ENCODE data around the gene LRRC18. TPM values are rescaled to one million over a fixed set of nuclear protein-coding genes. Genes with fewer than 3 reads are reported as not detected.

The LRRC18 gene
- total and polyA plus RNA-seq, 10 of the 15 experiments (the other 5 are each of a cell fraction or from before 2014, with no cell fraction given) = 0.16 to 0.47 (median 0.24) TPM; not detected in 6

- POLR2A ChIA-PET = no interaction called here
- Histone ChIP-seq H3K4me2 (ENCODE audit: control insufficient read depth, insufficient read depth) (no peak overlapping the region), H3K36me3 (ENCODE audit: control insufficient read depth in 2 of 2, insufficient read depth in 2 of 2, low read length in 1 of 2) (peaks cover 24 to 29% of the 10 kb centered on the region in 2 experiments), H3K79me2 (ENCODE audit: control insufficient read depth, insufficient read depth, low read length) (no peaks in the 10 kb centered on the region), H3K4me3 (no peak overlapping the region), H3K9me3 (replicated peaks; ENCODE audit: control insufficient read depth, insufficient read depth, low read length) (no peaks in the 10 kb centered on the region), H2AFZ (ENCODE audit: control insufficient read depth, low read depth, low read length) (no peak overlapping the region), H3K9ac (ENCODE audit: control insufficient read depth, insufficient read depth, low read length) (no peak overlapping the region), H3K27ac (ENCODE audit: control insufficient read depth, insufficient read depth) (no peak overlapping the region), H3K27me3 (replicated peaks in 1 of 2; ENCODE audit: control insufficient read depth in 2 of 2, insufficient read depth in 2 of 2, low read length in 1 of 2) (no peaks in the 10 kb centered on the region), H4K20me1 (ENCODE audit: control insufficient read depth, insufficient read depth) (no peaks in the 10 kb centered on the region), H3K4me1 (ENCODE audit: control insufficient read depth, insufficient read depth, low read length) (no peaks in the 10 kb centered on the region)
- no peak for DNase-seq (ENCODE audit: low read depth, low spot score)
- in situ Hi-C loops (cut with MboI) (no loop called here), intact Hi-C loops (cut with micrococcal nuclease; ENCODE audit: unreplicated experiment) (no loop called here)
- WGBS (ENCODE audit: insufficient coverage, insufficient replicate concordance, low lambda C conversion rate, missing lambda C conversion rate) = 95% methylated on average over 2 of the region's 2 CpGs
- TF ChIP-seq ZNF384 (IDR thresholded peaks at IDR 0.05; ENCODE audit: borderline replicate concordance, low read depth, low read length) = no peak
- TF ChIP-seq POLR2A (IDR thresholded peaks at IDR 0.05; ENCODE audit: low read depth, low read length) = no peak
- no peak for TF ChIP-seq NRF1 (conservative IDR thresholded peaks at IDR 0.05; ENCODE audit: low read depth, low read length)
- no peak for TF ChIP-seq RB1 (IDR thresholded peaks at IDR 0.05; ENCODE audit: borderline replicate concordance)
- TF ChIP-seq CEBPB (IDR thresholded peaks at IDR 0.05; ENCODE audit: borderline replicate concordance in 1 of 2, low read depth in 2 of 2, low read length in 2 of 2) = no peak
- TF ChIP-seq HDGF (IDR thresholded peaks at IDR 0.05) = no peak
- no peak for TF ChIP-seq EED (IDR thresholded peaks at IDR 0.05; ENCODE audit: low read depth)
- TF ChIP-seq NFXL1 (IDR thresholded peaks at IDR 0.05; ENCODE audit: borderline replicate concordance) = no peak
- no peak for TF ChIP-seq ZNF217 (IDR thresholded peaks at IDR 0.05)
- no peak for TF ChIP-seq NR2C2 (IDR thresholded peaks at IDR 0.05; ENCODE audit: borderline replicate concordance, control insufficient read depth, insufficient read length, low read depth)
- no peak for TF ChIP-seq PBX3 (IDR thresholded peaks at IDR 0.05; ENCODE audit: insufficient replicate concordance, low read depth, low read length)
- no peak for TF ChIP-seq ZNF687 (IDR thresholded peaks at IDR 0.05)
- CTCF ChIA-PET = interaction anchor here (0.6 to 1.2 kb wide), 3 partner anchors 103 to 459 kb away, joined by 3 to 6 read pairs (median 3); no protein-coding TSS in a partner anchor
- RAD21 ChIA-PET (ENCODE audit: unreplicated experiment) = interaction anchor here (1.4 to 2.1 kb wide), 2 partner anchors 290 to 292 kb away, joined by 7 to 8 read pairs; no protein-coding TSS in a partner anchor
- SMC1A ChIA-PET (ENCODE audit: uncharacterized antibody, unreplicated experiment) = interaction anchor here (1.0 kb wide), 1 partner anchor 21 kb away, joined by 3 read pairs; no protein-coding TSS in a partner anchor
- FAIRE-seq = no peak
- BruUV-seq (replicated peaks) = no TSS peak
- ATAC-seq = no peak
Observed at GRCh38 chr10:48948470-48949037, 8.9 kb upstream of the LRRC18 start.
